Measurements from ENCODE around the gene ZCCHC7.
"Not testable (repeated sequence)": the region's sequence is repeated elsewhere in the genome, so short reads cannot be mapped to it uniquely, and the experiment has no call there.

The ZCCHC7 gene

GRCh38 chr9:37163299-37163698 lies 42.9 kb downstream of the ZCCHC7 start:
- peaks cover 75% of the 10 kb centered on the region for H3K36me3 ChIP-seq (ENCODE audit: control insufficient read depth, low read length)
- no peak overlapping the region for H3K4me2 ChIP-seq (ENCODE audit: low read length)
- no peak overlapping the region for H3K27ac ChIP-seq (ENCODE audit: low read depth, low read length)
- H3K9me2 ChIP-seq (replicated peaks; ENCODE audit: control insufficient read depth, low read length) = no peaks in the 10 kb centered on the region
- peaks cover 5% of the 10 kb centered on the region; the same call in 1 of the 2 replicates for H3K4me1 ChIP-seq (ENCODE audit: control insufficient read depth, low read length)
- no peaks in the 10 kb centered on the region for H3K27me3 ChIP-seq (ENCODE audit: control insufficient read depth, low read length)
- peaks cover 38% of the 10 kb centered on the region for H3K79me2 ChIP-seq (ENCODE audit: control insufficient read depth, low read length)
- no peaks in the 10 kb centered on the region for H3K9me3 ChIP-seq (ENCODE audit: control insufficient read depth, insufficient read depth, low read length)
- TF ChIP-seq EZH2phosphoT487 (IDR thresholded peaks at IDR 0.05; ENCODE audit: borderline replicate concordance, low read length) = no peak
- TF ChIP-seq, protein P1, sequence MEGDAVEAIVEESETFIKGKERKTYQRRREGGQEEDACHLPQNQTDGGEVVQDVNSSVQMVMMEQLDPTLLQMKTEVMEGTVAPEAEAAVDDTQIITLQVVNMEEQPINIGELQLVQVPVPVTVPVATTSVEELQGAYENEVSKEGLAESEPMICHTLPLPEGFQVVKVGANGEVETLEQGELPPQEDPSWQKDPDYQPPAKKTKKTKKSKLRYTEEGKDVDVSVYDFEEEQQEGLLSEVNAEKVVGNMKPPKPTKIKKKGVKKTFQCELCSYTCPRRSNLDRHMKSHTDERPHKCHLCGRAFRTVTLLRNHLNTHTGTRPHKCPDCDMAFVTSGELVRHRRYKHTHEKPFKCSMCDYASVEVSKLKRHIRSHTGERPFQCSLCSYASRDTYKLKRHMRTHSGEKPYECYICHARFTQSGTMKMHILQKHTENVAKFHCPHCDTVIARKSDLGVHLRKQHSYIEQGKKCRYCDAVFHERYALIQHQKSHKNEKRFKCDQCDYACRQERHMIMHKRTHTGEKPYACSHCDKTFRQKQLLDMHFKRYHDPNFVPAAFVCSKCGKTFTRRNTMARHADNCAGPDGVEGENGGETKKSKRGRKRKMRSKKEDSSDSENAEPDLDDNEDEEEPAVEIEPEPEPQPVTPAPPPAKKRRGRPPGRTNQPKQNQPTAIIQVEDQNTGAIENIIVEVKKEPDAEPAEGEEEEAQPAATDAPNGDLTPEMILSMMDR (IDR thresholded peaks at IDR 0.05; ENCODE audit: low read depth, low read length, poor library complexity, severe bottlenecking) = no peak
- peaks cover 8% of the 10 kb centered on the region; the same call in 1 of the 2 replicates for H3F3A ChIP-seq (ENCODE audit: control insufficient read depth, insufficient read depth)
- no peak overlapping the region for H3K4me3 ChIP-seq (ENCODE audit: low read length)
- H4K20me1 ChIP-seq (ENCODE audit: control insufficient read depth, insufficient read depth, low read depth, low read length) = no peaks in the 10 kb centered on the region

DNA sequence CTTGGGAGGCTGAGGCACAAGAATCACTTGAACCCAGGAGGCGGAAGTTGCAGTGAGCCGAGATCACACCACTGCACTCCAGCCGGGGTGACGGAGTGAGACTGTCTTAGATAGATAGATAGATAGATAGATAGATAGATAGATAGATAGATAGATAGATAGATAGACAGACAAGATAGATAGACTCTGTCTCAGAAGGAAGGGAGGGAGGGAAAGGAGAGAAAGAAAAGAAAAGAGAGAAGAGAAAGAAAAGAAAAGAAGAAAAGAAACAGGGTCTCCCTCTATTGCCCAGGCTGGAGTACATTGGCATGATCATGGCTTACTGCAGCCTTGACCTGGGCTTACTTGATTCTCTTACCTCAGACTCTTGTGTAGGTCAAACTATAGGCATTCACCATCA lies 44.0 kb downstream of the ZCCHC7 start:
- not testable (repeated sequence) for H3K4me3 ChIP-seq (ENCODE audit: low read length); H3K4me2 ChIP-seq (ENCODE audit: low read length); H3K27me3 ChIP-seq (ENCODE audit: control insufficient read depth, low read length); H3F3A ChIP-seq (ENCODE audit: control insufficient read depth, insufficient read depth); H3K9me2 ChIP-seq (replicated peaks; ENCODE audit: control insufficient read depth, low read length); H3K4me1 ChIP-seq (ENCODE audit: control insufficient read depth, low read length); H3K9me3 ChIP-seq (ENCODE audit: control insufficient read depth, insufficient read depth, low read length); H3K27ac ChIP-seq (ENCODE audit: low read depth, low read length); H4K20me1 ChIP-seq (ENCODE audit: control insufficient read depth, insufficient read depth, low read depth, low read length)
- Histone ChIP-seq H3K79me2 (ENCODE audit: control insufficient read depth, low read length) (peaks cover 38% of the 10 kb centered on the region), H3K36me3 (ENCODE audit: control insufficient read depth, low read length) (peaks cover 71% of the 10 kb centered on the region)

- no peaks in the 10 kb centered on the region for H3K9me3 ChIP-seq (ENCODE audit: control insufficient read depth, insufficient read depth, low read length)
- no peak overlapping the region for H3K4me2 ChIP-seq (ENCODE audit: low read length)
- H3K27ac ChIP-seq (ENCODE audit: low read depth, low read length) = no peak overlapping the region
- H3K4me3 ChIP-seq (ENCODE audit: low read length) = no peak overlapping the region
- no peak for TF ChIP-seq EZH2phosphoT487 (IDR thresholded peaks at IDR 0.05; ENCODE audit: borderline replicate concordance, low read length)
- TF ChIP-seq, protein P1 (IDR thresholded peaks at IDR 0.05; ENCODE audit: low read depth, low read length, poor library complexity, severe bottlenecking) = no peak
- peaks cover 63% of the 10 kb centered on the region for H3K36me3 ChIP-seq (ENCODE audit: control insufficient read depth, low read length)
- H3F3A ChIP-seq (ENCODE audit: control insufficient read depth, insufficient read depth) = peaks cover 8% of the 10 kb centered on the region; the same call in 1 of the 2 replicates
- H3K79me2 ChIP-seq (ENCODE audit: control insufficient read depth, low read length) = peaks cover 31% of the 10 kb centered on the region
- H3K9me2 ChIP-seq (replicated peaks; ENCODE audit: control insufficient read depth, low read length) = no peaks in the 10 kb centered on the region
- H4K20me1 ChIP-seq (ENCODE audit: control insufficient read depth, insufficient read depth, low read depth, low read length) = no peaks in the 10 kb centered on the region
- peaks cover 5% of the 10 kb centered on the region; the same call in 1 of the 2 replicates for H3K4me1 ChIP-seq (ENCODE audit: control insufficient read depth, low read length)
- H3K27me3 ChIP-seq (ENCODE audit: control insufficient read depth, low read length) = no peaks in the 10 kb centered on the region
Measured at GRCh38 chr9:37165644-37166043, 45.3 kb downstream of the ZCCHC7 start.

DNA sequence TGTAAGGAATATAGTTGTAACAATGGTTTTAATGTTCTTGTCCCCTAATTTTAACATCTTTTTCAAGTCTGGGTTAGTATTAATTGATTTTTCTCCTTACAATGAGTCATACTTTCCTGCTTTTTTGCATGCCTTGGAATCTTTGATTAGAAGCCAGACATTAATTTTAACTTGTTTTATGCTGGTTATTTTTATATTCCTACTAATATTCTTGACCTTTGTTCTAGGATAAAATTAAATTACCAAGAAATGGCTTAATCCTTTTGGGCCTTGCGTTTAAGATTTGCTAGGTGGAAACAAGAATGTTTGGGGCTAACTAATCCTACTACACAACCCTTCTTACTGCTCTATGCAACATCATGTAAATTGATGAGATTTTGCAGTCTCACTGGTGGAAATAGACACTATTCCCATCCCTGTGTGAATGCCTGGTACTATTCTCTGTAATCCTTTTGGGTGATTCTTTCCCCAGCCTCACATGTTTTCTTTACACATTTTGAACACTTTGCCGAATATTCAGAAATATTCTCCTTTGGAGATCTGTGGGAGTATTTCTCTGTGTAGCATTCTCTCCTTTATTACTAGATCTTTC lies 47.2 kb downstream of the ZCCHC7 start:
- H3K9me3 ChIP-seq (ENCODE audit: control insufficient read depth, insufficient read depth, low read length) = no peaks in the 10 kb centered on the region
- H3F3A ChIP-seq (ENCODE audit: control insufficient read depth, insufficient read depth) = peaks cover 6% of the 10 kb centered on the region; the same call in 1 of the 2 replicates
- H3K4me1 ChIP-seq (ENCODE audit: control insufficient read depth, low read length) = peaks cover 5% of the 10 kb centered on the region; the same call in 1 of the 2 replicates
- no peak overlapping the region for H3K4me3 ChIP-seq (ENCODE audit: low read length)
- no peak overlapping the region for H3K4me2 ChIP-seq (ENCODE audit: low read length)
- no peaks in the 10 kb centered on the region for H4K20me1 ChIP-seq (ENCODE audit: control insufficient read depth, insufficient read depth, low read depth, low read length)
- no peaks in the 10 kb centered on the region for H3K27me3 ChIP-seq (ENCODE audit: control insufficient read depth, low read length)
- H3K36me3 ChIP-seq (ENCODE audit: control insufficient read depth, low read length) = peaks cover 55% of the 10 kb centered on the region
- H3K79me2 ChIP-seq (ENCODE audit: control insufficient read depth, low read length) = peaks cover 43% of the 10 kb centered on the region
- TF ChIP-seq, protein P1 (IDR thresholded peaks at IDR 0.05; ENCODE audit: low read depth, low read length, poor library complexity, severe bottlenecking) = no peak
- TF ChIP-seq EZH2phosphoT487 (IDR thresholded peaks at IDR 0.05; ENCODE audit: borderline replicate concordance, low read length) = no peak
- no peaks in the 10 kb centered on the region for H3K9me2 ChIP-seq (replicated peaks; ENCODE audit: control insufficient read depth, low read length)
- no peak overlapping the region for H3K27ac ChIP-seq (ENCODE audit: low read depth, low read length)
